ENCODE data around the gene ACAA1.
"Not testable (repeated sequence)": the region's sequence is repeated elsewhere in the genome, so short reads cannot be mapped to it uniquely, and the experiment has no call there.

GRCh38 chr3:38077073-38077472 lies 59.9 kb downstream of the ACAA1 start:
- not testable (repeated sequence) for TF ChIP-seq EZH2phosphoT487 (IDR thresholded peaks at IDR 0.05; ENCODE audit: unreplicated experiment); CTCF (conservative IDR thresholded peaks at IDR 0.05; ENCODE audit: low read depth in 2 of 2); REST (IDR thresholded peaks at IDR 0.05; ENCODE audit: unreplicated experiment); JUNB (IDR thresholded peaks at IDR 0.05; ENCODE audit: unreplicated experiment); EZH2 (IDR thresholded peaks at IDR 0.05; ENCODE audit: low read depth, unreplicated experiment); POLR2AphosphoS5 (IDR thresholded peaks at IDR 0.05; ENCODE audit: low read depth); CREB1 (CRISPR knock-in tag; IDR thresholded peaks at IDR 0.05; ENCODE audit: low read depth)

Data from GM23338 (cell line).